Measurements from ENCODE around the gene LARGE1.

DNA sequence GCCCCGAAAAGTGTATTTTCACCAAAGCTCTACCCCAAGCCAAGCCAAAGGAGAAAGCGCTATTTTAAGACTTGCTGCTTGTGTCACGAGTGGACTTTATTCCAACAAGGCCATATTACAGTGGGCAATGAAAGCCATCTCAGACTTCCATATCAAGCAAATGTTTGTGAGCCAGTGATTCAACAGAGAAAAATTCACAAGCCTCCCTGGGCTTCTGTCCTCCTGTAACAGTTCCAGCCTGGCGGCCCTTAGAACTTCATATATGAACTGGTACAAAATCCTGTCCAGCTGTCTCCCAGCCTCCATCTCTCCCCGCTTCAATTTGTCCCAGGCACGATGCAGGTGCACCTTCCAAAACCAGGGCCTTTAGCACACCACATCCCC is 11.2 kb downstream of the LARGE1 start:
- TF ChIP-seq, protein P1, sequence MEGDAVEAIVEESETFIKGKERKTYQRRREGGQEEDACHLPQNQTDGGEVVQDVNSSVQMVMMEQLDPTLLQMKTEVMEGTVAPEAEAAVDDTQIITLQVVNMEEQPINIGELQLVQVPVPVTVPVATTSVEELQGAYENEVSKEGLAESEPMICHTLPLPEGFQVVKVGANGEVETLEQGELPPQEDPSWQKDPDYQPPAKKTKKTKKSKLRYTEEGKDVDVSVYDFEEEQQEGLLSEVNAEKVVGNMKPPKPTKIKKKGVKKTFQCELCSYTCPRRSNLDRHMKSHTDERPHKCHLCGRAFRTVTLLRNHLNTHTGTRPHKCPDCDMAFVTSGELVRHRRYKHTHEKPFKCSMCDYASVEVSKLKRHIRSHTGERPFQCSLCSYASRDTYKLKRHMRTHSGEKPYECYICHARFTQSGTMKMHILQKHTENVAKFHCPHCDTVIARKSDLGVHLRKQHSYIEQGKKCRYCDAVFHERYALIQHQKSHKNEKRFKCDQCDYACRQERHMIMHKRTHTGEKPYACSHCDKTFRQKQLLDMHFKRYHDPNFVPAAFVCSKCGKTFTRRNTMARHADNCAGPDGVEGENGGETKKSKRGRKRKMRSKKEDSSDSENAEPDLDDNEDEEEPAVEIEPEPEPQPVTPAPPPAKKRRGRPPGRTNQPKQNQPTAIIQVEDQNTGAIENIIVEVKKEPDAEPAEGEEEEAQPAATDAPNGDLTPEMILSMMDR (IDR thresholded peaks at IDR 0.05), result no peak
- TF ChIP-seq POLR2A (IDR thresholded peaks at IDR 0.05), result no peak

Measured in body of pancreas (tissue), 4 donors.